Pulmonary artery endothelial cell (primary cell): Measurements from ENCODE around the gene PLXNB3. TPM values are rescaled to one million over a fixed set of nuclear protein-coding genes. Genes with fewer than 3 reads are reported as not detected.
"Not testable (repeated sequence)": the region's sequence is repeated elsewhere in the genome, so short reads cannot be mapped to it uniquely, and the experiment has no call there.

Experiments used
- DNase-seq: peaks from one replicate; pipeline ENCODE4 v3.0.0-alpha.2; 2011; ENCODE audit warnings: low read depth, low spot score
- total RNA-seq: library from RNA; depleted of rRNA; stranded (reverse); fragments of >200 nt; gene quantifications from 2 replicates; pipeline ENCODE4 v1.2.3, GENCODE V29; 2014

Gene PLXNB3
- total RNA-seq, 1 donor from 2014 or later = 5.5 TPM

- no peak for DNase-seq
Measured at GRCh38 chrX:153814591-153815315, 50.7 kb downstream of the PLXNB3 start.

- DNase-seq = no peak
Measured at GRCh38 chrX:153816831-153817690, 53.0 kb downstream of the PLXNB3 start.

GRCh38 chrX:153818064-153818463, 54.0 kb downstream of the PLXNB3 start:
- DNase-seq = not testable (repeated sequence)

DNA sequence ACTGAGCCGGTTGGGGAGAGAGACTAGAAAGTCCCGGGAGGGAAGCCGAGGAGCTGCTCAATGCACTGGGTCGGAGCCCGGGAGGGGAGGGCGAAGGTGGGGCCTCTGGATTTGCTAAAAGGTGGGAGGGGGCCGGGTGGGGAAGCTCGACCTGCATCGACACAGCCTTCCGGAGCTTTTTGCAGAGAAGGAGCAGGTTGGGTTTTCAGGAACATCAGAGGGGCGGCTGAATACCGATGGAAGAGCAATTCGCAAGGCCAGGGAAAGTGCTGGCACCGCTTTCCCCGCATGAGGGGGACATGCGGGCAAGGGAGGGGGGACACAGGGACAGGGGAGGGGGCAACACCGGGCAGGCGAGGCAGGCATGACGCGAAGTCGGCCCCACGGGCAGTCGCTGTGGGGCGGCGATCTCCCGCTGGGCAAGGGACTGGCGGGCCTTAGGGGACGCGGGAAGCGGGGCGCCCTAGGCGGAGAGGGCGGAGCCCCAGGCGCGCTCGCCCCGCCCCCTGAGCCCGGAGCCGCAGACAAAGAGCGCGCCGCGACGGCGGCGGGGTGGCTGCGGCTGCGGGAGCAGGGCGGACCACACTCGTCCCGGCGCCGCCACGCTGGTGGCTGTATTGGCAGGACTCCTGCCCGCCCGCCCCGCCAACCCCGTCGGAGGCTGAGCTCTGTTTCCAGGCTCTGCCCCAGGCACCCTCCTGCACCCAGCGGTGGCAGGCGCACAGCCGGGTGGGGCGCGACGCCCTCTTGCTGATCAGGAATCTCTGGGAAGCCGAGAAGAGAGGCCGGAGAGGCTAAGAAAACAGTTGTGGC, 54.7 kb downstream of the PLXNB3 start:
- no peak for DNase-seq

GRCh38 chrX:153819384-153820040, 55.5 kb downstream of the PLXNB3 start:
- DNase-seq = no peak

- DNase-seq = no peak
Measured at GRCh38 chrX:153820601-153821000, 56.6 kb downstream of the PLXNB3 start.

DNA sequence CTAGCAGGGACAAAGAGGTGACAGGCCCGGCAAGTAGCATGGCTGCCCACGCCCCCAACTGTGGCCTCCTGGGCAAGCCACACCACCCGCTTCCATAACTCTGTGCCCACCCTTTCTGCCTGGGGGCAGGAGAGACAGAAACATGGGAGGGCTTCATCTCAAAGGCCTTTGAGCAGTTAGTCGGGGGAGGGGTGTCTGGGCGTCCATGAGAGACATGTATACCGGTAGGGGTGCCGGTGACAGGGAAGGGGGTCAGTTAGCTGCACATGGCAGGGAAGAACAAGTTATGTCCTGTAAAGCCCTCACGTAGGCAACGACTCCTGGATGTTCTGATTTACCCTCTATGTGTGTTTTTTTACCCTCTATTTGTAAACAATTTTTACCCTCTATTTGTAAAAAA, 57.0 kb downstream of the PLXNB3 start:
- no peak for DNase-seq

DNA sequence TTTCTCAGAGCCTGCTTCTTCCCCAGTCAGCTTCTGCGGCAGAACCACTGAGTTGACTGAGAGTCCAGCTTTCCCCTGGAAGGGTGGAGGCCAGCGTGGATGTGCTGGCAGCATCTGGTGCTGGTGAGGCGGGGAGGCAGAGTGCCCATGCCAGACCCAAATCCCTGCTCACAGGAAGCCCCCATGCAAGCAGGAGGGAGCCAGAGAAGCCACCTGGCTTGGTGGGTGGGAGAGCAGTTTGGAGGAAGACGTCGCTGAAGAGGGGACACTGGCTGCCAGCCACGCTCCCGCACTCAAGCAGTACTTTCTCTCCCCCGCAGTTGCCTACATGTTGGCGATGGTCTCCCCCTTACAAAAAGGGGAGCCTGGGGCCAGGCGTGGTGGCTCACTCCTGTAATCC, 60.3 kb downstream of the PLXNB3 start:
- DNase-seq = no peak

DNA sequence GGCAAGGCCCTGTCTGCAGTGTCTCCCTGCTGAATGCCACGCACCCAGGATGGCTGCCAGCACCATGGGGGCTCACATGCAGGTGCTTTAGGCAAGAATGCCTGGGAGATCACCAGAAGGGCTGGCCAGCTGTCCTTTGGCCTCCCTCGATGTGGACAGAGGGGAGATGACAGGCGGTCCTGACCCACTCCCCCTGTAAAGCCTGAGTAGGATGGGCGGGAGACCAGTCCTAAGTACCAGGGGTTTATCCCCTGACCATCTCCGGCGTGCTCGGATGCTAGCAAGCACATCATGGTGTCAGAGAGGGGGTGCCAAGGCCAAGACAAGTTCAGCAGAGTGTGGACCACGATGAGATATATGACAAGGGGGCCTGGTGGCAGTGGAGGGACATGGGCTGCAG, 61.0 kb downstream of the PLXNB3 start:
- no peak for DNase-seq

Other genes starting within 250 kb of the PLXNB3 start
- gene ATP2B3, start 246.6 kb upstream of the PLXNB3 start, total RNA-seq = 0.11 TPM in 1 of 2 replicates, not detected in the other
- gene CCNQ, start 165.1 kb upstream of the PLXNB3 start, total RNA-seq = 40.4 and 49.2 TPM in 2 replicates
- gene DUSP9, start 117.0 kb upstream of the PLXNB3 start, total RNA-seq = 0.04 and 0.26 TPM in 2 replicates
- not detected in 2 replicates for gene PNCK, start 90.4 kb upstream of the PLXNB3 start, total RNA-seq
- 8.6 and 15.9 TPM in 2 replicates for gene SLC6A8, start 76.3 kb upstream of the PLXNB3 start, total RNA-seq
- gene BCAP31, start 39.9 kb upstream of the PLXNB3 start, total RNA-seq = 304 and 323 TPM in 2 replicates
- 9.5 and 9.6 TPM in 2 replicates for gene ABCD1, start 39.4 kb upstream of the PLXNB3 start, total RNA-seq
- under 0.01 and 0.07 TPM in 2 replicates for gene SRPK3, start 16.8 kb downstream of the PLXNB3 start, total RNA-seq
- 41.1 and 58.8 TPM in 2 replicates for gene IDH3G, start 30.1 kb downstream of the PLXNB3 start, total RNA-seq
- 86.6 and 152 TPM in 2 replicates for gene SSR4, start 30.4 kb downstream of the PLXNB3 start, total RNA-seq
- gene PDZD4, start 66.3 kb downstream of the PLXNB3 start, total RNA-seq = 0.20 and 0.25 TPM in 2 replicates
- gene L1CAM, start 121.9 kb downstream of the PLXNB3 start, total RNA-seq = 0.11 and 0.13 TPM in 2 replicates
- 0.07 TPM in 1 of 2 replicates, not detected in the other for gene AVPR2, start 140.4 kb downstream of the PLXNB3 start, total RNA-seq
- 26.5 and 37.0 TPM in 2 replicates for gene ARHGAP4, start 162.0 kb downstream of the PLXNB3 start, total RNA-seq
- 97.3 and 113 TPM in 2 replicates for gene NAA10, start 170.8 kb downstream of the PLXNB3 start, total RNA-seq
- 4.9 and 8.5 TPM in 2 replicates for gene RENBP, start 180.4 kb downstream of the PLXNB3 start, total RNA-seq
- gene HCFC1, start 207.6 kb downstream of the PLXNB3 start, total RNA-seq = 14.8 and 22.9 TPM in 2 replicates
- gene TMEM187, start 208.5 kb downstream of the PLXNB3 start, total RNA-seq = 2.9 and 5.3 TPM in 2 replicates